Activated T-cell treated with anti-CD3 and anti-CD28 coated beads, Interleukin-2, amount 50 U/mL, for 72 hours (primary cell): Measurements from ENCODE around the gene HIVEP3. TPM values are rescaled to one million over a fixed set of nuclear protein-coding genes. Genes with fewer than 3 reads are reported as not detected.

Experiments used
- ATAC-seq, 2 donors: fragments of 150-1000 bp; cut with Tn5 transposase; replicated peaks in 1 of 2; 2 replicates each; pipeline ENCODE4 v1.10.0; 2021; ENCODE audit warnings: moderate library complexity in 2 of 2, mild to moderate bottlenecking in 1 of 2
- DNase-seq, 2 donors: peaks; one replicate each; pipeline ENCODE4 v3.0.0; 2021 to 2022; ENCODE audit warnings: mixed read lengths in 1 of 2
- H3K27ac Mint-ChIP-seq: one replicate; pipeline ENCODE4 v1.8.0; 2022; ENCODE audit warnings: mild to moderate bottlenecking, moderate library complexity, mixed read lengths
- H3K27me3 Mint-ChIP-seq: one replicate; pipeline ENCODE4 v1.8.0; 2022; ENCODE audit warnings: low read depth, mixed read lengths
- H3K36me3 Mint-ChIP-seq, 2 donors: one replicate each; pipeline ENCODE4 v1.8.0; 2022; ENCODE audit warnings: mixed read lengths in 2 of 2, mild to moderate bottlenecking in 1 of 2; ENCODE audit not compliant: insufficient read depth in 2 of 2
- H3K4me1 Mint-ChIP-seq: one replicate; pipeline ENCODE4 v1.8.0; 2022; ENCODE audit warnings: low read depth, mixed read lengths
- H3K4me3 Mint-ChIP-seq, 2 donors: one replicate each; pipeline ENCODE4 v1.8.0; 2022; ENCODE audit warnings: mild to moderate bottlenecking in 2 of 2, mixed read lengths in 2 of 2, moderate library complexity in 2 of 2
- H3K9me3 Mint-ChIP-seq, 2 donors: one replicate each; pipeline ENCODE4 v1.8.0; 2022; ENCODE audit warnings: mixed read lengths in 2 of 2
- total RNA-seq, 2 donors: library from RNA; stranded (reverse); gene quantifications; one replicate each; pipeline ENCODE4 v1.2.3, GENCODE V29; 2022

The HIVEP3 gene
- total RNA-seq, 2 donors from 2014 or later = 22.8 to 29.2 TPM

DNA sequence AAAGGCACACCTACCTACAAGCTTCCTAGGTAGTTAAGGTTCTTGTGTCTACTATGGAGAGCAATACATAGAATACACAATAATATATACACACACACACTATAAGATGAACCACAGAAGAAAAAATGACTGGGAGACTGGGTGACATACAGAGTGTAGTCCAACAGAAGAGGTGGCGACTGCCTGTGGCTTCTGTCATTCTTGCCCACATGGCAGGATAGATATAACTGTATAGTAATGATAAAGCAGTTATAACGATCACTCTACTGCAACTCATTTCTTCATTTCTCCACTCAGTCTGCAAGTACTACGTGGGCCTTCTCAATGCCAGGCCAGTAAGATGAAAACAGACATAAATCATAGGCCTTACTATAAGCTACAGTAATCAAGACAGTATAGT, 320.4 kb downstream of the HIVEP3 start:
- peaks cover 0 to 28% of the 10 kb centered on the region in 2 donors for H3K36me3 Mint-ChIP-seq
- peak overlapping the region; percentile 55 for H3K27ac Mint-ChIP-seq
- DNase-seq = no peak
- peaks cover 61% of the 10 kb centered on the region for H3K4me1 Mint-ChIP-seq
- no peak overlapping the region for H3K4me3 Mint-ChIP-seq
- H3K27me3 Mint-ChIP-seq = no peaks in the 10 kb centered on the region
- peaks cover 2% of the 10 kb centered on the region in 2 donors for H3K9me3 Mint-ChIP-seq
- ATAC-seq = peak; percentile 79 to 94

DNA sequence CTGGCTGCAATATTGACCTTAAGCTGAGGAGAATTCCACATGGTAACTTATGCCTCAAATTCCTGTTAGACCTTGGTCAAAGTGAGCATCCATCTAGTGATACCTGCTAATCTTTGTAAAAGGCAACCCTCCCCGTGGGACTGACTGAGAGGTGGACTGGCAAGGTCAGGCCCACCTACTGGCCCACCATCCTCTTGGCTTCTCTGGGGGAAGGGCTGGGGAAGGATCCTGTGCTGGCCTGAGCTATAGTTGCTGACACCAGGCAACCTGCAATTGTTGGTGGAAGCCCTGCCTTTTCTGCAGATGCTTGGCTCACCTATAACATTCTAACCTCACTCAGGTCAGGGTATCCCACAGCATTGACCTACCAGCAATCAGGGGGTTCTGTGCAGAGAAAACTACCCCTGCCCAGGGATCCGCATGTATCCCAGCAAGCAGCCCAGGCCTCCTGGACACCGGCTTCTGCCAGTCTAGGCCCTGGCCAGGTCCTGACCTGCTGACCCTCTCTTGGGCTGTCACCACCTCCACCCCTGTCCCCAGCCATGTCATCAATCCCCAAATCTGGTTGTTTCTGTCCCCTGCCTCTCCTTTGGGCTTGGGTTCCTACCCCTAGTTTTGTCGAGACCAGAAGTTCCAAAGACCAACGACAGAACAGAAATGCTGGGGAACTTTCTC, 326.1 kb downstream of the HIVEP3 start:
- Mint-ChIP-seq H3K4me1 (peaks cover 28% of the 10 kb centered on the region), H3K4me3 (no peak overlapping the region), H3K36me3 (peaks cover 0 to 18% of the 10 kb centered on the region in 2 donors), H3K27ac (no peak overlapping the region), H3K27me3 (no peaks in the 10 kb centered on the region), H3K9me3 (no peaks in the 10 kb centered on the region)
- no peak for ATAC-seq
- no peak for DNase-seq

DNA sequence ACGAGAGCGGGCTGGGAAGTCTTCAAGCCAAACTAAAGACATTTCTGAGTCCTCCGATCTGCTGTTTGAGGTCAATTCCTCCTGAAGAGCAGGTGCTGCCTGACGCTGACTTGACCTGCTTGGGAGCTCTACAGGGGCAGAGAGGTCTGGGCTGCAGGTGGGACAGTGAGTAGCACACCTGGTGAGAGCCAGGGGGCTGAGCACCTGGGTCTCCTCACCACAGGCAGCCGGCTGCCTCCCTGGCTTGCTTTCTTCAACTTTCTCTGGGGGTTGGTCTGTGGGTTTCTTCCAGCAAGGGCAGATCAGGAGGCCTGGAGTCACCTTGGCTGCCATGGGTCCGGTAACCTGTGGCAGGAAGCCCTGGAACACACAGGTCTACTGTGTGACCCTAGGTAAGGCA, 326.8 kb downstream of the HIVEP3 start:
- no peak for ATAC-seq
- no peak overlapping the region for H3K4me3 Mint-ChIP-seq
- peaks cover 0 to 22% of the 10 kb centered on the region in 2 donors for H3K36me3 Mint-ChIP-seq
- no peaks in the 10 kb centered on the region for H3K27me3 Mint-ChIP-seq
- H3K9me3 Mint-ChIP-seq = no peaks in the 10 kb centered on the region
- H3K4me1 Mint-ChIP-seq = peaks cover 21% of the 10 kb centered on the region
- no peak overlapping the region for H3K27ac Mint-ChIP-seq
- DNase-seq = no peak

GRCh38 chr1:41590331-41590730, 328.4 kb downstream of the HIVEP3 start:
- no peak for DNase-seq
- Mint-ChIP-seq H3K27ac (no peak overlapping the region), H3K36me3 (peaks cover 0 to 23% of the 10 kb centered on the region in 2 donors), H3K27me3 (no peaks in the 10 kb centered on the region), H3K9me3 (no peaks in the 10 kb centered on the region), H3K4me1 (peaks cover 8% of the 10 kb centered on the region), H3K4me3 (no peak overlapping the region)
- ATAC-seq = no peak

DNA sequence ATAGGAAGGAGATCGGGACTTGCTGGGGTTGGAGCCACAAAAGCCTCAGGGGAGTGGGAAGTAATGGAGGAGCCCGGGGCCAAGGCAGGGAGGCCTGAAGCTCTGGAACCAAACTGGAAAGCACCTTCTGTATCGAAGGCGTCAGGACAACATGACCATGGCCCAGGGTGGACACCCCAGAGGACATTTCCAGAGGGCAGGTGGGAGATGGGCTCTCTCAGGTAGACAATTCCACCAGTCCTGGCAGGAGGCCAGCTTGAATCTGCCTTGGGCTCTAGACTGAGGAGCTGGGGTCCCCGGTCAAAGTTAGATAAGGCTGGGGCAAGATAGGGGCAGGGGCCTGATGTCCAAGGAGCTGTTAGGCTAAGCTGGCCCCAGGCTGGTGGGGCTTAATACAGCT, 329.3 kb downstream of the HIVEP3 start:
- H3K9me3 Mint-ChIP-seq = no peaks in the 10 kb centered on the region
- no peaks in the 10 kb centered on the region for H3K27me3 Mint-ChIP-seq
- no peak overlapping the region for H3K27ac Mint-ChIP-seq
- ATAC-seq = no peak
- DNase-seq = no peak
- H3K4me3 Mint-ChIP-seq = no peak overlapping the region
- H3K36me3 Mint-ChIP-seq = peaks cover 0 to 26% of the 10 kb centered on the region in 2 donors
- H3K4me1 Mint-ChIP-seq = no peaks in the 10 kb centered on the region

GRCh38 chr1:41588334-41588875, 330.3 kb downstream of the HIVEP3 start:
- Mint-ChIP-seq H3K27me3 (no peaks in the 10 kb centered on the region), H3K36me3 (peaks cover 0 to 26% of the 10 kb centered on the region in 2 donors)

DNA sequence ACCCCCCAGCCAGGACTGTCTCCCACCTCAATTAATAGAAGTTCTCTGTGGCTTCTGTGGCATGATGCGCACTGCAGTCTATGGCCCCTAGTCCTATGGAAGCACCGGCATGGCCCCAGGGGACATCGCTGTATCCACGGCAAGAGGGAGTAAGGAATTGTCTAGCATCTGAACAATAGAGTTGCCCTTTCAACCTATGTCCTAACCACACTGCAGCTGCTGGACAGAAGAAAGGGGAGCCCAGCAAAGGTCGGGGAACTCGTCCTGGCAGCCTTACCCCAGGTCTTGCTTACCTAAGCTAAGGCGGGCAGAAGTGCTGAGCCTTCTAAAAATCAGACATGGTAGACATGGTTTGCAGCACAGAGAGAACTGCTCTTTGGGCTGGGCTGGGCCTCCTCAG, 330.9 kb downstream of the HIVEP3 start:
- peaks cover 0 to 24% of the 10 kb centered on the region in 2 donors for H3K36me3 Mint-ChIP-seq
- H3K9me3 Mint-ChIP-seq = no peaks in the 10 kb centered on the region
- H3K4me1 Mint-ChIP-seq = no peaks in the 10 kb centered on the region
- H3K27me3 Mint-ChIP-seq = no peaks in the 10 kb centered on the region
- H3K27ac Mint-ChIP-seq = no peak overlapping the region
- DNase-seq = no peak
- H3K4me3 Mint-ChIP-seq = no peak overlapping the region
- ATAC-seq = no peak

More at GRCh38 chr1:41588334-41588875, 330.3 kb downstream of the HIVEP3 start:
- Mint-ChIP-seq H3K4me1 (no peaks in the 10 kb centered on the region), H3K9me3 (no peaks in the 10 kb centered on the region), H3K4me3 (no peak overlapping the region), H3K27ac (no peak overlapping the region)
- DNase-seq (no peak), ATAC-seq (no peak)

DNA sequence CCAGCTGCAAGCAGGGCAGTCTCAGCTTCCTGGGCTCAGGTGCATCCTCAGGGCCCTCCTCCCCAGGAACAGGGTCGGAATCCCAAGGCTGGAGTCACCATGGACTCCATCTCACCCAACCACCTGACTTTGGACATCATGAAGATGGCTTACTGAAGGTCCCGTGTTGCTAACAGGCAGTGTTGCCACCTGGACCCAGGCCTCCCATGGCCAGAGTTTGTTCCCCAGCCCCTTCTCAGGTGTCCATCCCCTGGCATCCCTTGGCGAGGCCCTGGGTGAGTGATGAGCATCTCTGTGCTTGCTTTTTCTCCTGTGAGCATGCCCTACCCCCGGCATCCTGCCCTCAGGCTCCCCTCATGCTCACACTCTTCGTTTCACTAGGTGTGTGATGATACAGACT, 332.5 kb downstream of the HIVEP3 start:
- H3K27ac Mint-ChIP-seq = no peak overlapping the region
- H3K27me3 Mint-ChIP-seq = no peaks in the 10 kb centered on the region
- peaks cover 1% of the 10 kb centered on the region for H3K4me1 Mint-ChIP-seq
- peaks cover 0 to 25% of the 10 kb centered on the region in 2 donors for H3K36me3 Mint-ChIP-seq
- DNase-seq (no peak), ATAC-seq (no peak)
- H3K9me3 Mint-ChIP-seq = no peaks in the 10 kb centered on the region
- no peak overlapping the region for H3K4me3 Mint-ChIP-seq

DNA sequence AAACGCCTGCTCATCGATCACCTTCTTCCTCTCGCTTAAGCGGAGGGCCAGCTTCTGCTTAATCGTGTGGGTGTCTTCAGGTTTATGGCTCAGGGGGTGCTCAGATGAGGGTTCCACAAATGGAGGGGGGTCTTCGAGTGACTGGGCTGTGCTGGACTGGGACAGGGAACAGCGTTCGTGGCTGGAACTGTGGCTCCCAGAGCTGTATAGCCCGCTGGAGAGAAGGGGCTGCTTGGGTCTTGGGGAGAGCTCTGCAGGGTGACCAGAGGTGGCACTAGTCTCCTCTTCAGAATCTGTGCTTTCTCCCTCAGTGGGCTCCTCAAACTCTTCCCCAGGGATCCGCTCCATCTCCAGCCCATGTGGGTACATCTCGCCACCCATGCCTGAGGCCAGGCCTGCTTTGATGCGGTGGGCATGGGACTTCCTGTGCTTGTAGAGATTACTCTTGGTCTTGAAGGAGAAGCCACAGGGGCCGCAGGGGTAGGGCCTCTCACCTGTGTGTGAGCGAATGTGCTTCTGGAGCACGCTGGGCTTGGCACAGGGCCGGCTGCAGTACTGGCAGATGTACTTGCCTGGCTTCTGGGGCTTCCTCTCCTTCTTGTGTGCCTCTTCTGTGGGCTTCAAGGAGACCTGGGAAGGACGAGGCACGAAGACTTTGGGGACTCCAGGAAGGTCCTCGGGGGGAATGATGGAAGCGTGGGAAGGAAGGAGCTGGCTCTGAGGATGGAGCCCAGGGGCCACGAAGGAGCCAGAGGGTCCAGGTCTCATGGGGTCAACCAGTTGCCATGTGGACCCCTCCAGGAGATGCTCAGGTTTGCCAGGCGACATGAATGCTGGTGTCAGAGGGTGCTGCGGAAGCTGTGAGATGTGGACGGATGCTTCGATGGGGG, 334.8 kb downstream of the HIVEP3 start:
- Mint-ChIP-seq H3K4me3 (no peak overlapping the region), H3K9me3 (no peaks in the 10 kb centered on the region), H3K36me3 (peaks cover 7 to 36% of the 10 kb centered on the region in 2 donors), H3K27me3 (no peaks in the 10 kb centered on the region), H3K4me1 (peaks cover 13% of the 10 kb centered on the region), H3K27ac (no peak overlapping the region)
- no peak for ATAC-seq
- DNase-seq = no peak

GRCh38 chr1:41582851-41583657, 335.7 kb downstream of the HIVEP3 start:
- Mint-ChIP-seq H3K4me1 (peaks cover 17% of the 10 kb centered on the region), H3K9me3 (no peaks in the 10 kb centered on the region), H3K4me3 (no peak overlapping the region), H3K27ac (no peak overlapping the region), H3K27me3 (no peaks in the 10 kb centered on the region), H3K36me3 (peaks cover 7 to 40% of the 10 kb centered on the region in 2 donors)
- DNase-seq (no peak), ATAC-seq (no peak)

- ATAC-seq = no peak
- peaks cover 7 to 38% of the 10 kb centered on the region in 2 donors for H3K36me3 Mint-ChIP-seq
- no peak overlapping the region for H3K4me3 Mint-ChIP-seq
- DNase-seq = no peak
- H3K27ac Mint-ChIP-seq = no peak overlapping the region
- H3K9me3 Mint-ChIP-seq = no peaks in the 10 kb centered on the region
- no peaks in the 10 kb centered on the region for H3K27me3 Mint-ChIP-seq
- H3K4me1 Mint-ChIP-seq = peaks cover 18% of the 10 kb centered on the region
Observed at GRCh38 chr1:41582351-41582750, 336.4 kb downstream of the HIVEP3 start.

DNA sequence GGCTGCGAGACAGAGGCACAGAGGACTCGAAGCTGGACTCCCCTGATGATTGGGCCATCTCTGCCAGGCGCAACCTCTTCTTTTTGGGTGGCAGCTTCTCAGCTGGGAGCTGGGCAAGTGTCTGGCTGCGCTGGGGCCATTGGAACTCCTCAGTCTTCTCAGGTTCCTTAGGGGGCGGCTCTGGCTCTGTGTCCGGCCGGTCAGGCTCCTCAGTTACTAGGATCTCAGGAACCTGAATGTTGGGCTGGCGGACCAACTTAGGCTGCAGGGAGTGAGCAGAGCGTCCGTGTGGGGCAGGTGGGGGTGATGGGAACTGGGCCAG, 336.8 kb downstream of the HIVEP3 start:
- Mint-ChIP-seq H3K27me3 (no peaks in the 10 kb centered on the region), H3K36me3 (peaks cover 7 to 34% of the 10 kb centered on the region in 2 donors), H3K27ac (no peak overlapping the region), H3K4me3 (no peak overlapping the region), H3K4me1 (peaks cover 21% of the 10 kb centered on the region), H3K9me3 (no peaks in the 10 kb centered on the region)
- DNase-seq = no peak
- no peak for ATAC-seq
